SIG-M5 treated with dmso at 0.1 percent for 504 hours (cell line): ENCODE results near the gene MYO7A.

Experiments used
- DNase-seq: peaks from one replicate; lab custom pipeline; 2025; ENCODE audit not compliant: unreplicated experiment; lab: John Stamatoyannopoulos, UW

MYO7A gene

DNA sequence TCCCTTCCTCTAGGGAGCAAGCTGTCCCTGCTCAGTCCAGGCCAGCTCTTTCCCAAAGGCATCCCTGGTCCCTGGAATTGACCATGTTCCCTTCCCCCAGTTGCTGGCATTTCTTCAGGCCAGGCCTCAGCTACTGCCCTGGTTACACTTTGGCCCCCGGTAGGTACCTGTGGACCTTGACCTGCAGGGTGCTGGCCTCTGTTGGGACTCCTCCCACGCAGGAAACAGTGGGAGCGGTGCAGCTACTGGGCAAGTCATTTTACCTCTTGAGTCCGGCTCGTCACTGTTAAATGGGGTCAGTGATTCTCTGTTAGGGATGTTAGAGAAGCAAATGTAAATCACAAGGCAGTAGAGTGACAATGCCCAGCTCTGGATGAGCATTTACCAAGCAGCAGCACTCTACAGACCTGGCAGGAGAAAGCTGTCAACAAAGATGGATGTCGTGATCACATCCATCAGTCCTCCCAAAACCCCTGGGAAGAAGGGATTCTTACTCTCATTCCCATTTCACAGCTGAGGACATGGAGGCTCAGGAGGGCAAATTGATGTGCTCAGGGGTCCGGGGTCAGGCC, 16.9 kb downstream of the MYO7A start:
- DNase-seq, result no peak

DNA sequence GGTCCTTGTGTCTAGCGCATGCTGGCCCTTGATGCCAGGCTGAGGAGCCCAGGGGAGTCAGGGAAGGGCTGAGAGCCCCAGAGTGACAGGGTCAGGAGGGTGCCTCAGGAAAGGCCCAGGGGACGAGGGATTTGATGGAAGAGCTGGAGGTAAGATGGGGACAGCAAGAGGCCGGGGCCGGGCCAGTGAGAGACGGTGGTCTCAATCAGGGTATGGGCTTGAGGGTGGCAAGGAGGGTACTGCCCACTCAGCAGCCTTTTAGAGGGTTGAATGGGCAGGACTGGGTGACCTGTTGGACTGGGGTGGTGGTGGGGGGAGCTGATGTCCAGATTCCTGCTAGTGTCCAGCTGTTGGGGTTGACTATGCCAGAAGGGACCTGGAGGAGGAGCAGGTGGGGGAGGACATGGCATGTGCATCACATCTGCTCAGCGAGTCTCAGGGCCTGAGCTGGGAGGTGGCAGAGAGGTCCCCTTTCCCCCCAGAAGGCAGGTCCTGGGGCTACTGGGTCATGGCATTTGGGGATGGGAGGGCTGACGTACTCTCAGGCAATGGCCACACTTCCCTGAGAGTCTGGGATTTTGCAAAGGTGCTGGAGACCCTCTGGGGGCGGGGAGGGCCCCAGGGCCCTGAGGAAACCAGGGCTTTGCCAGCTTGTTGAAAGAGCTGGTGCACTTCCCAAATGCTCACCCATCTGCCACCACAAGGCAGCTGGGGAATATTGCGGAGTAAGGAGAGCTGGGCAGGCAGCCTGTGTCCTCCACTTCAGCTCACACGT, 18.4 kb downstream of the MYO7A start:
- no peak for DNase-seq

DNA sequence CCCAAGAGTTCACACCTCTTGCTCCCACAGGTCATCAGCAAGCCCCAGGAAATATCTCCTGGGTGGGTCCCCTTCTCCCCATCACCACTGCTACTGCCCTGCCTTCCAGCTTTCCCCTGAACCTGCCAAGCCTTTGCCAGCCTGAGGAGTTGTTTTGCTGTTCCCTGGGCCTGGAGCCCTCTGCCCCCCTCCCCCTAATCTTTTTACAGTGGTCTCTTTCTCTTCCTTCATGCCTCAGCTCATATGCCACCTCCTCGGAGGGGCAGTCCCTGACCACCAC, 18.9 kb downstream of the MYO7A start:
- no peak for DNase-seq

DNA sequence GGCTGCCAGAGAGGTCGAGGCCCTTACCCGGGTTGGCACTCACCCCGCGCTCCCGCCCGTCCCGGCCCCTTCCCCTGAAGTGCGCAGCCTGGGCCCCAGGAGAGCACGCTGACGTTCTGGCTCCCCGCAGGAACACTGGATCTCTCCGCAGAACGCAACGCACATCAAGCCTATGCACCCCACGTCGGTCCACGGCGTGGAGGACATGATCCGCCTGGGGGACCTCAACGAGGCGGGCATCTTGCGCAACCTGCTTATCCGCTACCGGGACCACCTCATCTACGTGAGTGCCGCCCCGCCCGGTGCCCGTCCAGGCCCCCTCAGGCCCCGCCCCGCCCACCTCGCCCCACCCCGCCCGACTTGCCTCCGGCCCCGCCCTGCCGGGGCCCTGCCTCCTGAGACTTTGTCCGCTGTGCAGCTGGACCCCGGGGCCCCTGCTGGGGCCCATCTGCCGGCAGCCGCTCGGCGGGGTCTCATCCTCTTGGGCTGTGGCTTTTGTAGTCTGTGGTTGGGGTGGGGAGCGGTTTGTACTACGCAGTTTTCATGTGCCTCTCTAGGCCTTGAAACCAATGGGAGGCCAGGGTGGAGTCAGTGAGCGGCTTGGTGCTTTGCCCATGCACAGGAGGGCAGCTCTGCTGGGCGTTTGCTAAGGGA, 19.7 kb downstream of the MYO7A start:
- DNase-seq, result peak; percentile 45

DNA sequence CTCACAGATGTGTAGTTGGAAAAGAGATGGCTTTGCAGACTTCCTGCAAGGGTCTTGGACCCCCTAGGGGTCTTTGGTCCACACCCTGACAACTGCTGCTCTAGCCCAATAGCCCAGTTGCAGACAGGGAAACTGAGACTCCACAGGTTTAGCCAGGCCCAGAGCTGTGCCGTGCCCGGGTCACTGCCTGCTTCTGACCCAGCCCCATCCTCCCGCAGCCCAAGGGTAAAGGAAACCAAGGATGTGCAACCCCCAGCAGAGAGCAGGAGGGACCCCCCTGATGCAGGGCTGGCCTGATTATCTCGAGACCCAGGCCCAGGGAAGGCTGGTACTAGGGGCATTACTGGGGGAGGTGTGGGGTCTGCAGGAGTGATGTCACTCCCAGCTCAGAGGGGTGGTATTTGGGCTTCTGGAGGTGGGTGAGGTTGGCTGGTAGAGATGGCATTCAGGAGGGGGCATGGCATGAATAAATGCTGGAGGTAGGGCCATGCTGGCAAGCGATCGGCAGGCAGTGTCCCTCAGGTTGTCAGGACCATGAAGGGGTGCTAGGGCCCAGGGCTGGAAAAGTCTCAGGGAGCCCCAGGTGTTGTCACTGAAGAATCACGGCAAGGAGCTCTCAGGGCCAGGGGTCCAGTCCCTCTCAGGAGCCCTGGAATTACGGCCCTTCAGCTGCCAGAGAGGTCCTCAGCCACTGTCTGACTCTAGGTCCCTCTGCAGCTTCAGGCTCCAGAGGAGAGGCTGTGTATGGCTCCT, 21.1 kb downstream of the MYO7A start:
- DNase-seq, result no peak

DNA sequence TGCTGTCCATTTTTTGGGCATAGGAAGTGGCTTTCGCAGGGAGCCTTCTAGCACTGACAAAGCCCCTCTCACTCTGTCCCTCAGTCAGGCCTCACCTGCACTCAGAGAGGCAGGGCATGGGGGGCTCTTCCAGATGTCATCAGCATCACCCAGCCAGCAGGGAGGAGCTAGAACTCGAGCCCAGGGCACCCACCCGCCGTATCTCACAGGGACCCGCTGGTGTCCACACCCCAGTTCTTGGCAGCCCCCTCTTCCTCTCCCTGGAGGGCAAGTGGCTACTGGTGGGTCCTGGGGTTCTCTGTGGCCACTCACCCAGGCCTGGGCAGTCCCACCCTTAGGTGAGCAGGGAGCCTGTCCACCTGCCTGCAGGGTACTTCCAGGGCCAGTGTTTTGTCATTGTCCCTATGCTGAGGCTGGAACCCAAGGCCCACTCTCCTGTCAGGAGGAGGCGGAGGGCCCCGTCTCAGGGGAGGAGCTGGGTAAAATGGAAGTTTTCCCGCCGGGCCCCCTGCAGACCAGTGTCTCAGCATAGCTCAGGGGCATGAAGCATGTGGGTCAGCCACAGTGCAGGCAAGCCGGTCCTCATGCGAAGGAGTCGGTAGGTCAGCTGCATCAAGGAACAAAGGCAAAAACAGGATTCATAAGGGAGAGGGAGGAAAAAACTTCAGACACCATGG, 21.8 kb downstream of the MYO7A start:
- no peak for DNase-seq

DNA sequence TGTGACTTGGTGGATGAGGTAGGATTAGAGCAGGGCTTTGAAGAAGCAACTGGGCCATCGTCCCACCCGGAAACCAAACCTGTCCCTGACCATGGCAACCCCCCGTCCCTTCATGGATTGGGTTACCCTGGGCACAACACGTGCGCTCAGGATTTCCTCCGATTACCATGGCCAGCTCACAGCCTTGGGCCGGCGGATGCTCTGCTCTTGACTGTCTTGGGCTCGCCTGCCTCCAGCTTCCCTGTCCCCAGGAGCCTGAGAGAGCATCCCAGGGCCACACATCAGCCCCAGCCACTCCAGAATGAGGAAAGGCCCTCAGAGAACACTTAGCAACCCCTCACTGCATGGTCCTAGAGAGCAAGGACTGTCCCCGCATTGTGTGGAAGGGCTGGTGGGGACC, 22.8 kb downstream of the MYO7A start:
- no peak for DNase-seq

DNA sequence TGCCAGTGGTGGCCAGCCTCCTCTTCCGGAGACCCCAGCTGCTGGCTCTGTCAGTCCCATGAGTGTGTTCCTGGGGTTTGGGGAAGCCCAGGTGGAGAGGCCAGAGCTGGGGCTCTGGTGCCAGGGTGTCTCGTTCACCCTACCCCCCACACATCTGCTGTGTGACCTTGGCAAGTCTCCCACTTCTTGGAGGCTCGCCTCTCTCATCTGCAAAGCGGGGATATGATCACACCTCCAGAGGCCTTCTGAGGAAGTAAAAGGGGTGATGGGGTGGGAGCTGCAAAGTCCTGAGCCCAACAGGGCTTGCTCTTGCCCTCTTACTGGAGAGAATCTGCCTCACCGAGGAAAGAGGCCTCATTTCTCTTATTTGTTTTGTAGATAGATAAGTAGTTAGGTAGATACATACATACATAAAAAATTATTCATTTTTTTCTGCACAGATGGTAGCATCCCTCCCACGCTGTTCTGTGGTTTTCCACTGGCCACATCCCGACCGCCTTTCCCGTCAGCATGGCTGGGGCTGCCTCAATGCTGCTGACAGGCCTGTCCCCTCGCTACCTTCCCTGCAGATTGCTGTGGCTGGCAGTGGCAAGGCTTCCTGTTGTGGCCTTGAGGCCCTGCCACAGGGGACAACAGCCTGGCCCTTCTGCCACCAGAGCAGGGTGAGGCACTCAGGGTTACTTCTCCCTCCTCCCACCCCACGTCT, 23.9 kb downstream of the MYO7A start:
- no peak for DNase-seq

DNA sequence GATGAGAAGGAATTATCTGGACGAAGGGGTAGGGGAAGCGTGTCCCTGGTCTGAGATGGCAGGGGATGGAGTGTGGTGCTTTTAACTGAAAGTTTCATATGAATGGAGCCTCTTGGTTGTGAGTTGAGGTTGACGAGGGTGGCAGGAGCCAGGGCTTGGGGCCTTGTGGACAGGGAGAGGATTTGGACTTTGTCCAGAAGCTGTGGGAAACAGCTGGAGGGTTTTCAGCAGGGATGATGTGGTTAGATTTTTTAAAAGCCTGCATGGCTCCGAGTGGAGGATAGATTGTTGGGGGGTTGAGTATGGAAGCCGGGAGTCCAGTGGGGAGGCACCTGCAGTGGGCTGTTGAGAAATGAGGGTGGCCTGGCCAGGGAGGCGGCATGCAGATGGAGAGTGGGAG, 24.8 kb downstream of the MYO7A start:
- no peak for DNase-seq

DNA sequence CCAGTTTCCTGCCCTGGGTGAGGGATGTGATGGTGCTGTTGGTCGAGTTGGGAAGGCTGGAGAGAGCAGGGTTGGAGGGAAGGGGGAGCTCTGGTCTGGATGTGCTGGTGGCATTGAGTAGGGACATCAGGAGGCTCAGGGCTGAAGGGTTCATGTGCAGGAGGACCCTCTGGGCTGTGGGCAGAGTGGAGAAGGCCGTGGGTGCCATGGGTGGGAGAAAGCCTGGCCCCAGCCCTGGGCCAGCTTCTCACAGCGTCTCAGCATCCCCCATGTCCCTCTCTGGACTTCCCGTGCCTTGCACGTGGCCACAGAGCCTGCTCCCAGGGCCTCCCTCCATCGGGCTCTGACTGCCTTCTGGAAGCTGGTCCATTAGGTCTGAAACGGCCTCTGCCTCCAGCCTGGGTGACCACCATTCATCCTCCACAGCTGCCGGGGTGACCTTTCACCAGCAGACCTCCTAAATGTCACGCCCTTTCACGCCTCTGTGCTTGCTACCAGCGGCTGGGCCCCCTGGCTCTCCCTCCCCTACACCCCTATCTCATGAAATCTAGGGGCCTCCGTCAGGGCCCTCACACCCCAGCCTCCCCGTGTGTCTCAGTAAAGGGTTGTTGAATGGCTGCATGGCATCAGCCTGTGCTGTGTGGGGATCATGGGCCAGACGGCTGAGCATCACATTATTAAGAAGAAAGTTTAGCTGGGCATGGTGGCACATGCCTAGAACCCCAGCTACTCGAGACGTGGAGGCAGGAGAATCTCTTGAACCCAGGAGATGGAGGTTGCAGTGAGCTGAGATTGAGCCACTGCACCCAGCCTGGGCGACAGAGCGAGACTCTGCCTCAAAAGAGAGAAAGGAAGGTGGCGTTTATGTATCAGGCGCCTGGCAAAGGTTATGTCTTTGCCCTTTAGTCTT, 25.5 kb downstream of the MYO7A start:
- DNase-seq, result no peak

DNA sequence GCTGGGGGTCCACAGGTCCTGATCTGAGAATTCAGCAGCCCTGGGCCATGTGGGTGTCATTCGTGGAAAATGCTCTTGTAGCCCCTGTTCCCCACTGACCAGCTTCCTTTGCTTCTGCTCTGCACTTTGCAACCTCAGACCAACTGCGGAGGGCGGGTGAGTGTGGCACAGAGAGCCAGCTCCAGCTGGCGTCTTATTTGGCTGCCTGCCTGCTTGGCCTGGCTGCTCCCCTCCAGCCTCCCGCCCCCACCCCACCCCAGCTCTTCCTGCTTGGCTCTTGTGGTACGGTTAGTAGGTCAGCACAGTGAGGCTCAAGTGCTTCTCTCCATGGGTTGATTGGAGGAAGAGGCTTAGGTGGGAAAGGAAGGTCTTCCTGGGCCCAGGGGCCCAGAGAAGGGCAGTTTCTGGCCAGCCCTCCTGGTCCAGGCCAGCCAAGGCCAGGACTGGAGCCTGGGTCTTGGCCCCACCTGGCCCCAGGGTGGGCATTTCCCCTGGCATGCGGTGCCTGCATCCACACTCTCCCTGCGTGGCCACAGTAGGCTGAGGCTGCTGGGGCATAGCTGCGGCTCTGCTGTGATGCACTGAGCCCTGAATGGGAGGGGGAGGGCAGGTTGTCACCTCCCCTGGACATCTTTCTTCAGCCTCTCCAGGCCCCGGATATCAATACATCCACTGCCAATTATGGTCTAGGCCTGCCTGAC, 26.5 kb downstream of the MYO7A start:
- no peak for DNase-seq

DNA sequence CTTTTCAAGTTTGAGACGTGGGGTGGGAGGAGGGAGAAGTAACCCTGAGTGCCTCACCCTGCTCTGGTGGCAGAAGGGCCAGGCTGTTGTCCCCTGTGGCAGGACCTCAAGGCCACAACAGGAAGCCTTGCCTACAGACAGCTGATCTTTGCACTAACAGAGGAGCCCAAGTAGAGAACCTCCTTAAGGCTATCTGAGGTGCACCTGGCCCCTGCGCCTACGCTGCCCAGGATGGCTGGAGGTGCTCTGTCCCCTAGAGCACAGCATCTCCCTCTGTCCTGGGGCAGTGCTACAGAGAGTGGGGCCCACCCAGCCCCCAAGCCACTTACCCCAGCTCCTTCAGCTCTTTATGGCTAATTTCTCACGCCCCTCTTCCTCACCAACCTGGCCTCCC, 27.0 kb downstream of the MYO7A start:
- DNase-seq, result no peak

DNA sequence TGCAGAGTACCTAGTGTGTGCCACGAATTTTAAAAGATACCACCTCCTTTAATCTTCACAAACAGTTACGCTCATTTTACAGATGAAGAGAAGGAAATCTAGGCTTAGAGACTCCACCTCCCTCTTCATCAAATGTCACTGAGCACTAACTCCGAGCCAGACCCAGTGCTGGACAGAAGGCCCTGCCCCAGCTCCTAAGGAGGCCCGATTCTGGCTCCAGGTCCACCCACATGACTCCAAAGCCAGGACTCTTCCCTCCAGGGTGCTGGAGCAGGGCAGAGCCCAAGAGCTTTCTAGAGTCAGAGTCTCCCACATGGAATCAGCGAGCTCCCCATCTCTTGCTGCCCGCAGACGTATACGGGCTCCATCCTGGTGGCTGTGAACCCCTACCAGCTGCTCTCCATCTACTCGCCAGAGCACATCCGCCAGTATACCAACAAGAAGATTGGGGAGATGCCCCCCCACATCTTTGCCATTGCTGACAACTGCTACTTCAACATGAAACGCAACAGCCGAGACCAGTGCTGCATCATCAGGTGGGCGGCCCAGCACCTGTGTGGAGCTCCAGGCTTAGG, 27.6 kb downstream of the MYO7A start:
- DNase-seq, result no peak

DNA sequence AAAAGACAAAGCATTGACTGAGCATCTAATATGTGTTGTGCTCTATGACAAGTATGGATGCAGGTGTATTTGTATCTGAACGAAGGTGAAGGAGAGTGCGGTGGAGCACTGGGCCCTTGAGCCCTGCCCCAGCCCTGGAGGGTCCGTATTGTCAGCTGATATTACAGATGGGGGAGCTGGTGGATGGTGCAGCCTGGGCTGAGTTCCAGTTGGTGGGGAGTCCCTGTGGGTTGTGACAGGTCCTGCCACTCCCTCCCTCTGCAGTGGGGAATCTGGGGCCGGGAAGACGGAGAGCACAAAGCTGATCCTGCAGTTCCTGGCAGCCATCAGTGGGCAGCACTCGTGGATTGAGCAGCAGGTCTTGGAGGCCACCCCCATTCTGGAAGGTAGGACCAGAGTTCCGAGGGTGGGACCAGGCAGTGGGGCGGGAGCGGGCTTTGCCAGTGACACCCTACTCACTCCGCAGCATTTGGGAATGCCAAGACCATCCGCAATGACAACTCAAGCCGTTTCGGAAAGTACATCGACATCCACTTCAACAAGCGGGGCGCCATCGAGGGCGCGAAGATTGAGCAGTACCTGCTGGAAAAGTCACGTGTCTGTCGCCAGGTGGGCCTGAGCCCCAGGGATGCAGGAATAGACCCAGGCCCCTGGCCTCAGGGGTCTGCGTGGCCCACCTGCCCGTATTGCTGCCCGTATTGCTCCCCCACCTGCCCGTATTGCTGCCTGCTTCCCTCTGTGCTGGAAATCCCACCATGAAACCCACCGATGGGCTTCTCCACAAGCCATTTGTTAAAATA, 28.6 kb downstream of the MYO7A start:
- DNase-seq, result no peak

DNA sequence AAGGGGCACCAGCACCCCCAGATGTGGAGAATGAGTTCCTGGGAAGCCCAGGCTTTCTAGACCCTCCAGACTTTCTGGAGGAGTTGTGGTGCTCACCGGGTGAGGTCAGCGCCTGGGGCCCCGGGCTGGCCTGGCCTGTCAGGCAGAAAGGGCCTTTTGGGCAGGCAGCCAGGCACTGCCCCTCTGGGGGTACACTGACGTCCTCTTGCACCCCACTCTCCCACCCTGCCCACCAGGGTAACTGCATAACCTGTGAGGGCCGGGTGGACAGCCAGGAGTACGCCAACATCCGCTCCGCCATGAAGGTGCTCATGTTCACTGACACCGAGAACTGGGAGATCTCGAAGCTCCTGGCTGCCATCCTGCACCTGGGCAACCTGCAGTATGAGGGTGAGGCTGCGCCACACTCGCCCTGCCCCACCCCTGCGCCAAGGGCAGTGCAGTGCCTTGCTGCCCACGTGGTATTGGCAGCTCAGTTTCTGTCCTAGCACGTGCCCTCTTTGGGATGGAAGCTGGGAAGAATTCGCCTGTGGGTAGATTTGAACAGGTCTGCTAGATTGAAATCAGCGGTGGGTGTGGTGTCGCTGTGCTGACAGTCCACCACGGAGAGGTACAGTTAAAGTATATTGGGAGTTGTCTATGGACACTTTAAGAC, 30.1 kb downstream of the MYO7A start:
- DNase-seq, result no peak

DNA sequence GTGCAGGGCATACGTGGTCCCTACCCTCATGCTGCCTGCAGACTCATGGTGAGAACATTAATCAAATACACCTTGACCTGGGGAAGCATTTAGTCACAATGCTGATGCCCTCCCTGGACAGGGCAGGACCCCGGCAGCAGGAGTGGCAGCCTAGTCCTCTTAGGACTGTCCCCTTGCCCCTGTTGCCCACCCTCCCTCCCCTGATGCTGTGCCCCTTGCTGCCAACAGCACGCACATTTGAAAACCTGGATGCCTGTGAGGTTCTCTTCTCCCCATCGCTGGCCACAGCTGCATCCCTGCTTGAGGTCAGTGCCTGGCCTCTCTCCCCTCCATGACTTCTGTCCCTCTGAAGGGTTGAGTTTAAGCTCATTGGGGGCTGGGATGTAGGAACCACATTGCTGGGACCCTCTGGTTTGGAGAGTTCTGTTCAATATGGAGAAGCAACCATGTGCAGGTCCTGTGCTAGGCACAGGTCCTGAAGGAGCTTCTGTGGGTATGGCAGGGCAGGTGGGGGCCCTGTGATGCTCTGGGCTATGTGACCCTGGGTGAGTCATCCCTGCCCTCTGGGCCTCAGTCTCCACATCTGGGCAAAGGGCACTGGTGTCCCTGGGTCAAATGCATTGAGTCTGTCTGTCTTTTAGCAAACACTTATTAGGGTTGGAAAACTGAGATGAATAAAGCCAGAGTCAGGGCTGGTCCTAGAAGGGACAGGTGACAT, 31.3 kb downstream of the MYO7A start:
- no peak for DNase-seq

DNA sequence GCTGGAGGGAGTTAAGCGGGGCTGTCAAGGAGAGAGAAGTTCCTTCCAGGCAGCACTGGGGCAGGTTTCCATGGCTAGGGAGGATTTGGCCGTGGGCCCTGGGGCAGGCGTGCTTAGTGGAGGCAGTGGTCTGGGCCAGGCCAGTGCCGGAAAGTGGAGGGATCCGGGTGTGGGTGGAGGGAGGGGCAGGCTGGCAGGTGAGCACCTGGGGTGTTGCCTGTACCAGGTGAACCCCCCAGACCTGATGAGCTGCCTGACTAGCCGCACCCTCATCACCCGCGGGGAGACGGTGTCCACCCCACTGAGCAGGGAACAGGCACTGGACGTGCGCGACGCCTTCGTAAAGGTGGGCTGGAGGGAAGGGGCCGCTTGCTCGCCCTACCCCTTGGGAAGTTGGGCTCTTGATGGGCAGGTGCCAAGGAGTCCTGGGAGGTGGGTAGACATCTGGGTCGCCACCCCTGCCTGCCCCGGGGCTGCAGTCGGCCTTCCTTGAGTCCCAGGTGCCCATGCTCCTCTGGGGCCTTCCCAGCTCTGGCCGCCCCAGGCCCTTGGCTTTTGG, 32.0 kb downstream of the MYO7A start:
- DNase-seq, result no peak
